Adrenal gland (tissue), 5 donors: Measurements from ENCODE around the gene DPY19L2.

Experiments used
- POLR2A ChIP-seq, 2 donors: fragments of 450-650 bp; IDR thresholded peaks; one replicate each; pipeline ENCODE4 v1.6.1; 2017; ENCODE audit warnings: antibody characterized with exemption in 2 of 2, mild to moderate bottlenecking in 2 of 2, moderate library complexity in 1 of 2
- TF ChIP-seq, protein P1 (sequence below), 6 experiments: fragments of 450-650 bp in 4 of 6; fragments of 200-600 bp in 2 of 6; sonication (generic) in 1 of 6; IDR thresholded peaks; 1 replicate in 5 of 6; 2 replicates in 1 of 6; pipeline versions ENCODE4 v1.5.1 to v1.8.0; 2016 to 2021; ENCODE audit warnings: antibody characterized with exemption in 6 of 6, mild to moderate bottlenecking in 2 of 6, moderate library complexity in 1 of 6
- donor health status: DM: no; HTN: no; CAD: no.

GRCh38 chr12:63525831-63526230, 142.5 kb downstream of the DPY19L2 start:
- TF ChIP-seq, protein P1, sequence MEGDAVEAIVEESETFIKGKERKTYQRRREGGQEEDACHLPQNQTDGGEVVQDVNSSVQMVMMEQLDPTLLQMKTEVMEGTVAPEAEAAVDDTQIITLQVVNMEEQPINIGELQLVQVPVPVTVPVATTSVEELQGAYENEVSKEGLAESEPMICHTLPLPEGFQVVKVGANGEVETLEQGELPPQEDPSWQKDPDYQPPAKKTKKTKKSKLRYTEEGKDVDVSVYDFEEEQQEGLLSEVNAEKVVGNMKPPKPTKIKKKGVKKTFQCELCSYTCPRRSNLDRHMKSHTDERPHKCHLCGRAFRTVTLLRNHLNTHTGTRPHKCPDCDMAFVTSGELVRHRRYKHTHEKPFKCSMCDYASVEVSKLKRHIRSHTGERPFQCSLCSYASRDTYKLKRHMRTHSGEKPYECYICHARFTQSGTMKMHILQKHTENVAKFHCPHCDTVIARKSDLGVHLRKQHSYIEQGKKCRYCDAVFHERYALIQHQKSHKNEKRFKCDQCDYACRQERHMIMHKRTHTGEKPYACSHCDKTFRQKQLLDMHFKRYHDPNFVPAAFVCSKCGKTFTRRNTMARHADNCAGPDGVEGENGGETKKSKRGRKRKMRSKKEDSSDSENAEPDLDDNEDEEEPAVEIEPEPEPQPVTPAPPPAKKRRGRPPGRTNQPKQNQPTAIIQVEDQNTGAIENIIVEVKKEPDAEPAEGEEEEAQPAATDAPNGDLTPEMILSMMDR (IDR thresholded peaks at IDR 0.05): no peak
- TF ChIP-seq POLR2A (IDR thresholded peaks at IDR 0.05): no peak
